Measurements from ENCODE around the gene SAMD1. TPM values are rescaled to one million over a fixed set of nuclear protein-coding genes. Genes with fewer than 3 reads are reported as not detected.

The SAMD1 gene
- total and polyA plus RNA-seq, 9 of the 15 experiments (the other 6 are each of a cell fraction or from before 2014, with no cell fraction given): 2.9 to 96.0 (median 43.5) TPM

- no peak for TF ChIP-seq THAP12 (CRISPR knock-in tag; IDR thresholded peaks at IDR 0.05)
- no peak for TF ChIP-seq AFF4 (CRISPR knock-in tag; IDR thresholded peaks at IDR 0.05)
- TF ChIP-seq HMG20B (CRISPR knock-in tag; IDR thresholded peaks at IDR 0.05): no peak
- no peak for TF ChIP-seq ZNF197 (CRISPR knock-in tag; IDR thresholded peaks at IDR 0.05; ENCODE audit: low read depth)
- TF ChIP-seq ZNF316 (IDR thresholded peaks at IDR 0.05): no peak
- TF ChIP-seq HDAC1 (IDR thresholded peaks at IDR 0.05): no peak
- TF ChIP-seq BHLHE40 (IDR thresholded peaks at IDR 0.05; ENCODE audit: low read length): no peak
- TF ChIP-seq LARP7 (IDR thresholded peaks at IDR 0.05): no peak
- no peak for TF ChIP-seq FOSL1 (tag; conservative IDR thresholded peaks at IDR 0.05)
- peak in 1 of 2 experiments; percentile 78; a peak in 3 of 4 replicates for TF ChIP-seq RCOR1 (IDR thresholded peaks at IDR 0.05; ENCODE audit: borderline replicate concordance in 1 of 2, low read depth in 2 of 2, low read length in 2 of 2)
- no peak for TF ChIP-seq OTX1 (CRISPR knock-in tag; IDR thresholded peaks at IDR 0.05)
- TF ChIP-seq IRF1 (CRISPR knock-in tag; IDR thresholded peaks at IDR 0.05; ENCODE audit: borderline replicate concordance): no peak
- no peak for TF ChIP-seq ZNF668 (CRISPR knock-in tag; IDR thresholded peaks at IDR 0.05)
- TF ChIP-seq RB1 (IDR thresholded peaks at IDR 0.05; ENCODE audit: low read depth): no peak
- peak; percentile 37 to 60; a peak in 3 of 4 replicates for TF ChIP-seq KDM1A (IDR thresholded peaks at IDR 0.05)
- TF ChIP-seq FOXJ3 (CRISPR knock-in tag; IDR thresholded peaks at IDR 0.05): no peak
- TF ChIP-seq TRIM25 (IDR thresholded peaks at IDR 0.05; ENCODE audit: borderline replicate concordance): no peak
- 0 out of 2 replicates have a peak, but pooled peaks have one; percentile 29 for TF ChIP-seq CREB3L1 (IDR thresholded peaks at IDR 0.05; ENCODE audit: borderline replicate concordance, low read depth)
- no peak for TF ChIP-seq HNRNPUL1 (IDR thresholded peaks at IDR 0.05; ENCODE audit: low read length)
These were observed 2.7 kb upstream of the SAMD1 start (continued) for GRCh38 chr19:14093117-14093823.
